GM19438 (cell line): Measurements from ENCODE around the gene RNF149.

ENCODE experiments used
- ATAC-seq: cut with Tn5 transposase; IDR thresholded peaks from one replicate; pipeline ENCODE4 v1.9.1; 2021; ENCODE audit warnings: low read depth; ENCODE audit not compliant: unreplicated experiment

Gene RNF149

GRCh38 chr2:101299604-101300003 lies 8.9 kb downstream of the RNF149 start:
- no peak for ATAC-seq

DNA sequence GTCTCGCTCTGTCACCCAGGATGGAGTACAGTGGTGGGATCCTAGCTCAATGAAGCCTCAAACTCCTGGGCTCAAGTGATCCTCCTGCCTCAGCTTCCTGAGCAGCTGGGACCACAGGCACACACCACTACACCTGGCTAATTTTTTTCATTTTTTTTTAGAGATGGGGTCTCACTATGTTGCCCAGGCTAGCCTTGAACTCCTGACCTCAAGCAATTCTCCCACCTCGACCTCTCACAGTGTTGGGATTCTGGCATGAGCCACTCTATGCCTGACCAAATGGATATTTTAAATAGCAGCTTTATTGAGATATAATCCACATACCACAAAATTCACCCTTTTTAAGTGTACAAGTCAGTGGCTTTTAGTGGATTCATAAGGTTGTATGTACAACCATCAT lies 11.1 kb downstream of the RNF149 start:
- ATAC-seq = no peak

DNA sequence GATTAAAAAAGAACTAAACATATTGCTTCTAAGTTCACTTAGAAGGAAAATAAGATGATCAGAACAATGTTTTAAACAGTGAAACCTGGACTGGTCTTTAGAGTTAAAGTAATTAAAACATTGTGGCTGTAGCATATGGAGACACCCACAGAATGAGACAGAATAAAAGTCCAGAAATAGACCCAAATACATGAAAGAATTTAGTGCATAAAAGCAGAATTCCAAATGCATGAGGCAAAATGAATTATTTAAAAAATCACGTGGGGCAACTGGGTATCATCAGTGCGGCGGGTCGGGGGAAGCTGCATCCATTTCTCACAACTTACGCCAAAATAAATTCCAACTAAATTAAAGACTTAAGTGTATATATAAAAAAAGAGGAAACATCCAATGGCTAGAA lies 12.1 kb downstream of the RNF149 start:
- ATAC-seq = no peak

GRCh38 chr2:101295895-101296294 lies 12.6 kb downstream of the RNF149 start:
- no peak for ATAC-seq

DNA sequence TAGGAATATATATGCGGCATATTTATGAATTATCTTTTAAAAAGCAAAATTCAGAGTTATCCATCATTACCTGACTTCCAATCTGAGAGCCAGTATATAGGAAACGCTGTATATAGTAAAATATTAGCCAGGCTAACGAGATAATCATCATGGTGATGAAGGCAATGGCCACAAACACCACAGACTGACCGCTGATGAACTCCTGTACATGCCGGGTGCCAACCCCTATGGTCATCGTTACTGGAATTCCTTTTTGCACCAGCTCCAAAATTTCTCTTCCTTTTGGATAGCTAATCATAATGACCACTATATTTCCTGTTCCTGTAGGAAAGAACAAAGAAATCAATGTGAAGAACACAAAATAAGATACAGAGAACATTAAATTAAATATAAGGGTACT lies 13.6 kb downstream of the RNF149 start:
- no peak for ATAC-seq

- no peak for ATAC-seq
Measured at GRCh38 chr2:101293544-101293943, 15.0 kb downstream of the RNF149 start.

- peak; percentile 66 for ATAC-seq
Measured at GRCh38 chr2:101291973-101292372, 16.5 kb downstream of the RNF149 start.

GRCh38 chr2:101290711-101291110 lies 17.8 kb downstream of the RNF149 start:
- no peak for ATAC-seq

- no peak for ATAC-seq
Measured at GRCh38 chr2:101287303-101287702, 21.2 kb downstream of the RNF149 start.

DNA sequence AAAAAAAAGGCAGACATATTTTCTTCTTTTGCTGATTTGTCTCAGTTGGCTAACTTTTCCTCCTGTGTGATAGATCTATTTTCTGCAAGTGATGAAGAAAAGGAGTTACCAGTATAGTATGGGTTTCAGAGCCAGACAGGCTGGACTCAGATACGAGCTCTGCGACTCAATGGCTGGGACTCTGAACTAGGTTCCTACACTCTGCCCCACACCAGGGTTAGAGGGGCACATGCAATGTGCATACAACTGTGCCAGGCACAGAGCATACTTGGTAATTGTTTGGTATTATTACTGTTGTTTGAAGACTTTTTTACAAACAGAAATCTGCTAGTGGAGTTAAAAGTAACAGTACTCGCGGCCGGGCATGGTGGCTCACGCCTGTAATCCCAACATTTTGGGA lies 21.8 kb downstream of the RNF149 start:
- no peak for ATAC-seq

DNA sequence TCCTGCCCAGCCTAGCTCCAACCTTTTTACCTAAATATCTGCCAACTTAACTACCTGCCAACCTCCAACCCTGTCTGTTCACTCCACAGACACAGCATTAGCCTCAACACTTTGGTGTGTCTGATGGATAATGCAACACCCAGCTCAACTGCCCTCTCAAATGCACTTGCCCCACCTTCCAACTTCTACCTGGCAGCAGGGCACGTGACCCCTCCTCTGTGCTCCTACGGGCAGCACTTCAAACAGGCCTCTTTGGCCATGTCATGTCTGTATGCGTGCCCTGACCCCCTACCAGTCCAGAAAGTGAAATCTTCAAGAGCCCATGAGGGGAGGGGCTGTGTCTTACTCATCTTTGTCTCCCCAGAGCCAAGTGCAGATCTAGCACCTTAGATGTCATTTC lies 25.5 kb downstream of the RNF149 start:
- no peak for ATAC-seq

DNA sequence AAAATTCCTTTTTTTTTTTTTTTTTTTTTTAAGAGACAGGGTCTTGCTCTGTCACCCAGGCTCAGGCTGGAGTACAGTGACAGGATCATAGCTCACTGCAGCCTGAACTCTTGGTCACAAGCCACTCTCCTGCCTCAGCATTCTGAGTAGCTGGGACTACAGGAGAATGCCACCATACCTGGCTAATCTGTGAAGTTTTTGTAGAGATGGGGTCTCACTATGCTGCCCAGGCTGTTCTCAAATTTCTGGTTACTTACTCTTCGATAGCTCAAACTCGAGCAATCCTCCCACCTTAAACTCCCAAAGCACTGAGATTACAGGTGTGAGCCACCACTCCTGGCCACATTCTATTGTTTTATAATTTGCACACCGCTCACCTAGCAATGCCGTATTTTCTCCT lies 27.0 kb downstream of the RNF149 start:
- no peak for ATAC-seq

GRCh38 chr2:101278925-101279324 lies 29.6 kb downstream of the RNF149 start:
- no peak for ATAC-seq

- ATAC-seq = no peak
Measured at GRCh38 chr2:101277111-101277510, 31.4 kb downstream of the RNF149 start.

DNA sequence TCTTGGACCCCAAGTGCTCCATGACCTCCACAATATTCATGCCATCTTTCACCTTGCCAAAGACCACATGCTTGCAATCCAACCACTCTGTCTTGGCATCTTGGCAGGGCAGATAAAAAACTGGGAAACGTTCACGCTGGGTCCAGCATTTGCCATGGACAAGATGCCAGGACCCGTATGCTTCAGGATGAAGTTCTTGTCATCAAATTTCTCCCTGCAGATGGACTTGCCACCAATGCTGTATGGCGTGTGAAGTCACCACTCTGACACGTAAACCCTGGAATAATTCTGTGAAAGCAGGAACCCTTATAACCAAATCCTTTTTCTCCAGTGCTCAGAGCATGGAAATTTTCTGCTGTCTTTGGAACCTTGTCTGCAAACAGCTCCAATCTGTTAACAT lies 34.4 kb downstream of the RNF149 start:
- no peak for ATAC-seq

- no peak for ATAC-seq
Measured at GRCh38 chr2:101273056-101273455, 35.4 kb downstream of the RNF149 start.

- peak; percentile 61 for ATAC-seq
Measured at GRCh38 chr2:101272045-101272784, 36.3 kb downstream of the RNF149 start.

GRCh38 chr2:101270700-101271259 lies 37.7 kb downstream of the RNF149 start:
- no peak for ATAC-seq

DNA sequence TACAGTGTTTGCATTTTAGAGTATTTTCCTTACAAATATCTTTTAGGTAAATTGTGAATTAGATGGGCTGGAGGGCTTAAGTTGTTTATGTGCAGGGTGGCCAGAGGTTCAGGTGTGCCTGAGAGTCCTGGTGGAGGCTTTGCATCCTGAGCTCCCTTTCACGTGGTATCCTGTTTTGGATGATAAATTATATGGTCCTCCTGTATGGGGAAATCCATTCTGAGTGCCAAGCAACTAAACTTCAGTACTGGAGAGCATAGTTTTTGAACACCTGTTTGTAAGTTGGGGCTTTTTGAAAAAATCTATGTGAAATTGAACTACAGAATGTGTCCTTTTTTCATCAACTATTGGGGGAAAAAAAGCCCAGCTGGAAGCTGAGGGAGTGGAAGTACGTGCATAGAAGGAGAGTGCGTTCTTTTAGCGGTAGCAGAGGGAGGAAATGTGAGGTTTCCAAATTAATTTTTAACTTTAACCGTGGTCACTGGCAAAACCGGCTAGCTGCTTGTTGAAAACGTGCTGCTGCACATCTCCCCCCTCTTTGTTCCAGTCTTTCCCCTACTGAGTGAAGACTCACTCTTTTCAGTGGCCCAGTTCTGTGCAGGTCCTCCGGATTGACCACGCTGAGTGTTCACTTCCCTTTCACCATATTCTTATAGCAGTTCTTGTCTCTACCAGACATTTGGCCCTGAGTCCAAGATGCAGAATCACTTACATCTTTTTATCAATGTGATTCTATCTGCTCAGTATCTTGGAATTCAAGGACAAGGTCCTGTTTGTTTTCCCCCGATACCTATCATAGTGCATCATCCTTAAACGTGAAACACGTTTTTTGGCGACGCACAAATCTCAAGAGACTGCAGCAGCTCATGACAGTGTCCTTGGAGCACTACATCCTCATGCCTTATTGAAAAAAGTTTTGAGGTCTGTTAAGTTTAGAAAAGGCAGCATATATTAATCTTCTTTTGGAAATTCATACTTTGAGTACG lies 40.5 kb downstream of the RNF149 start:
- ATAC-seq = peak; percentile 73

GRCh38 chr2:101265893-101266499 lies 42.5 kb downstream of the RNF149 start:
- no peak for ATAC-seq

DNA sequence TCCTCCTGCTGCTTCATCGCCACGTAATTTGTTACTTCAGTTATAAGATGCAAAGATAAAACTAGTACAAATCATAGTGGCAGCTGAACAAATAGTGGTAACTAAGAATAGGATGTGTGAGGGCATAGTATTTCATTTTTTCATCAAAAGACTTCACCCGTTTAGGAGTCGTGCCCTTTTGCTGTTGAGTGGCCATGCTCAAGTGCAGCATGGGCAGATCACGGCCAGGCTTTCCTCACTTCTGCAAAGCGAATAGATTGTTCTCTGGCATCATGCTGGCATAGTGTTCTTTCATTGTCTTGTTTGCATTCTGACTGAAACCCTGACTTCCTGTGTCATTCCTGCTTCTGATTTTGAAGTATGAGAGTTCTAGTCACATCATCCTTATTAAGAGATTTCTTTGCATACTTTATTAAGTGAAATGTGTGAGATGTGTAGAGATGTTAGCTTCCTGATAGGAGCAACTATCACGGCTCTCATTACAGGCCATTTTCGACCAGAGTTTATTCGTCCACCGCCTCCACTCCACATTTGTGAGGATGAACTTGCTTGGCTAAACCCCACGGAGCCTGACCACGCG lies 44.1 kb downstream of the RNF149 start:
- no peak for ATAC-seq
